HG02571 (cell line): ENCODE measurements around the gene NFIX.

Source experiments
- ATAC-seq: cut with Tn5 transposase; IDR thresholded peaks from one replicate; pipeline ENCODE4 v1.9.1; 2021; ENCODE audit warnings: mild to moderate bottlenecking, moderate library complexity; ENCODE audit not compliant: unreplicated experiment

The NFIX gene

DNA sequence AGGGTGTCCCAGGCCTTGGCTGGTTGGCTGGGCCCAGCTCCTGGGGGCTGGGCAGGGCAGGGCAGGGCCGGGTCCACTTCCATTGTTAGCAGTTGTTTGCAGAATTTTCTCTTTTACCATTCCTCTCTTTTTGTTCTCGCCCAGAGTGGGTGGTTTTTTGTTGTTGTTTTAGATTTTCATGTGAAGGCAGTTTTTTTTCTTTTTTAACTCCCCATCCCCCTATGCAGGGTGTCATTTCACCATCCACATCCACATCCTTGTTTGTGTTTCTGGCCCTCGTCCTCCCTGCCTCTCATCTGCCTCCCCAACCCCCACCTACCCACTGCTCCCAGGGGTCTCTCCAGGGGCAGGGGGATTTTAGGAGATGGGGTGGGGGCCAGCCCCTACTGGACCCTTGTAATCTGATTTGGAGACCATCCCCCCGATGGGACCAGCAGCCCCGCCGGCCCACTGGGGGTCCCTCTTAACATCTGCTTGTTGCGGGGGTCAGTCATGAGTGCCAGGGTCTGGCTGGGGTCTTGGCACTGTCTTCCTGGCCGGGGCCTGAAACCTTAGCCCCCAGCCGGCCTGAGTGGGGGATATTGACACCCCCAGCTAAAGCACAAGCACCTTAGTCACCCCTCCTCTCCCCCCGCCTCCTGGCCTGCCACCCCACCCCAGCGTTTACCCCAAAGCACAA is 144.5 kb downstream of the NFIX start:
- ATAC-seq = no peak

DNA sequence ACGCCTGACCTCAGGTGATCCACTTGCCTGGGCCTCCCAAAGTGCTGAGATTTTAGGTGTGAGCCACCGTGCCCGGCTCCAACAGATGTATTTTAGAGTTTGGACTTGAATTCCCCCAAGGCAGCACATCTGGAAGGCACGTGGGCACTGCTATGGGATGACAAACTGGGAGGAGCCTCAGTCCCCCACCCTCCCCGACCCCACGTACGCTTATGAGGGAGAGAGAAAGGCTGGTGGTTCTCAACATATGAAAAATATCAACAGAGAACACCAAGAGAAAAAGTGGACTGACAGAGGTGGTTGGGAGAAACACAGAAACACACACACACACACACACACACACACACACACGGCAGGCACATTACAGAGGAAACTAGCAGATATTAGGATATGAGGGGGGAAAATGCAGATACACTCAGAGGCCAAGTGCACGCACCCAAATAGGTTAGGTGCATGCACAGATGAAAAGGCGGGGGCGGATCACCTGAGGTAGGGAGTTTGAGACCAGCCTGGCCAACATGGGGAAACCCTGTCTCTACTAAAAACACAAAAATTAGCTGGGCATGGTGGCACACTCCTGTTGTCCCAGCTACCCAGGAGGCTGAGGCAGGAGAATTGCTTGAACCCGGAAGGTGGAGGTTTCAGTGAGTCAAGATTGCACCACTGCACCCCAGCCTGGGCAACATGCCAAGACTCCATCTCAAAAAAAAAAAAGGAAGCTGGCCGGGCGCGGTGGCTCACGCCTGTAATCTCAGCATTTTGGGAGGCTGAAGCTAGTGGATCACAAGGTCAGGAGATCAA is 151.7 kb downstream of the NFIX start:
- no peak for ATAC-seq
